Neuronal stem cell (in vitro differentiated cells): ENCODE data around the gene DDO.

Experiments
- DNase-seq: peaks from one replicate; pipeline ENCODE4 v3.0.0-alpha.2; 2013; ENCODE audit warnings: low spot score
- H2AFZ ChIP-seq: one replicate; pipeline ENCODE4 v1.6.1; 2013; ENCODE audit warnings: mild to moderate bottlenecking, low read length, inconsistent platforms
- H2AK5ac ChIP-seq: 2 replicates; pipeline ENCODE4 v1.6.1; 2013; ENCODE audit warnings: low read depth, mild to moderate bottlenecking, inconsistent platforms, low read length, moderate library complexity, mixed read lengths
- H2BK120ac ChIP-seq: 2 replicates; pipeline ENCODE4 v1.6.1; 2013; ENCODE audit warnings: low read depth, mild to moderate bottlenecking, inconsistent platforms, low read length, moderate library complexity, mixed read lengths
- H2BK12ac ChIP-seq: one replicate; pipeline ENCODE4 v1.6.1; 2013; ENCODE audit warnings: low read length, inconsistent platforms
- H2BK15ac ChIP-seq: 2 replicates; pipeline ENCODE4 v1.6.1; 2013; ENCODE audit warnings: mild to moderate bottlenecking, low read length, inconsistent platforms, mixed read lengths
- H2BK5ac ChIP-seq: one replicate; pipeline ENCODE4 v1.6.1; 2013; ENCODE audit warnings: inconsistent platforms, mild to moderate bottlenecking, low read length, moderate library complexity
- H3K14ac ChIP-seq: one replicate; pipeline ENCODE4 v1.6.1; 2013; ENCODE audit warnings: low read length, inconsistent platforms
- H3K18ac ChIP-seq: 2 replicates; pipeline ENCODE4 v1.6.1; 2013; ENCODE audit warnings: low read length, inconsistent platforms
- H3K23ac ChIP-seq: 2 replicates; pipeline ENCODE4 v1.6.1; 2013; ENCODE audit warnings: low read depth, mild to moderate bottlenecking, mixed read lengths, low read length, inconsistent platforms; ENCODE audit not compliant: poor library complexity
- H3K27ac ChIP-seq: replicated peaks from 3 replicates; pipeline ENCODE4 v1.5.1; 2013; ENCODE audit warnings: low read length, inconsistent platforms
- H3K27me3 ChIP-seq, 3 experiments: 2 replicates each; pipeline ENCODE4 v1.6.1; 2013; ENCODE audit warnings: low read length in 3 of 3, mild to moderate bottlenecking in 2 of 3, inconsistent platforms in 1 of 3, low read depth in 1 of 3, mixed read lengths in 1 of 3, moderate library complexity in 1 of 3; ENCODE audit not compliant: control insufficient read depth in 3 of 3, insufficient read depth in 3 of 3
- H3K36me3 ChIP-seq, 2 donors: replicated peaks in 1 of 2; 2 replicates each; pipeline ENCODE4 v1.6.1; 2013; ENCODE audit warnings: low read length in 2 of 2; ENCODE audit not compliant: control insufficient read depth in 2 of 2, insufficient read depth in 2 of 2
- H3K4ac ChIP-seq: 2 replicates; pipeline ENCODE4 v1.6.1; 2013; ENCODE audit warnings: inconsistent platforms, mild to moderate bottlenecking, low read length, moderate library complexity
- H3K4me1 ChIP-seq, 2 donors: 1 replicate in 1 of 2; 2 replicates in 1 of 2; pipeline ENCODE4 v1.6.1; 2013; ENCODE audit warnings: low read length in 2 of 2, low read depth in 1 of 2; ENCODE audit not compliant: control insufficient read depth in 2 of 2, insufficient read depth in 1 of 2
- H3K4me2 ChIP-seq: one replicate; pipeline ENCODE4 v1.6.1; 2013; ENCODE audit warnings: mild to moderate bottlenecking, low read length, inconsistent platforms; ENCODE audit not compliant: insufficient read depth, poor library complexity, severe bottlenecking
- H3K4me3 ChIP-seq, 2 donors: 2 replicates each; pipeline ENCODE4 v1.5.1; 2013; ENCODE audit warnings: low read length in 2 of 2, mild to moderate bottlenecking in 2 of 2, inconsistent platforms in 1 of 2, moderate library complexity in 1 of 2
- H3K79me1 ChIP-seq: one replicate; pipeline ENCODE4 v1.6.1; 2013; ENCODE audit warnings: low read depth, mild to moderate bottlenecking, inconsistent platforms, low read length, moderate library complexity
- H3K9ac ChIP-seq: one replicate; pipeline ENCODE4 v1.6.1; 2013; ENCODE audit warnings: mild to moderate bottlenecking, low read depth, low read length, inconsistent platforms; ENCODE audit not compliant: poor library complexity
- H3K9me3 ChIP-seq, 2 donors: replicated peaks in 1 of 2; 2 replicates each; pipeline versions ENCODE3 to v1.6.1; 2013; ENCODE audit warnings: low read length in 2 of 2, mild to moderate bottlenecking in 2 of 2, inconsistent platforms in 1 of 2, low read depth in 1 of 2, mixed read lengths in 1 of 2, moderate library complexity in 1 of 2; ENCODE audit not compliant: control insufficient read depth in 2 of 2, insufficient read depth in 1 of 2
- H4K8ac ChIP-seq: one replicate; pipeline ENCODE4 v1.6.1; 2013; ENCODE audit warnings: low read depth, mild to moderate bottlenecking, inconsistent platforms, low read length, moderate library complexity
- H4K91ac ChIP-seq: one replicate; pipeline ENCODE4 v1.6.1; 2013; ENCODE audit warnings: low read length, low read depth, mild to moderate bottlenecking, inconsistent platforms; ENCODE audit not compliant: poor library complexity
- WGBS, 2 donors: extraction: QIAGEN DNeasy Blood & Tissue Kit; methylation state at CpG; one replicate each; pipeline ENCODE4 v1.1.7; 2013; ENCODE audit warnings: missing lambda C conversion rate in 2 of 2, mixed read lengths in 1 of 2; ENCODE audit not compliant: insufficient read length in 2 of 2, insufficient replicate concordance in 1 of 2; ENCODE audit errors: extremely low coverage in 2 of 2; 5-methylcytosine and 5-hydroxymethylcytosine counted together

DDO gene

GRCh38 chr6:110345025-110345424 is 70.3 kb downstream of the DDO start:
- H2AFZ ChIP-seq: no peak overlapping the region
- no peaks in the 10 kb centered on the region for H3K27me3 ChIP-seq
- no peak overlapping the region for H3K4me3 ChIP-seq
- H3K14ac ChIP-seq: no peak overlapping the region
- no peak overlapping the region for H2AK5ac ChIP-seq
- H2BK120ac ChIP-seq: no peak overlapping the region
- no peak overlapping the region for H3K4ac ChIP-seq
- no CpG with 5 or more reads among the region's 4 CpGs for WGBS, 2 donors
- no peaks in the 10 kb centered on the region for H3K36me3 ChIP-seq
- peaks cover 1% of the 10 kb centered on the region for H3K79me1 ChIP-seq
- H4K91ac ChIP-seq: no peak overlapping the region
- no peak overlapping the region for H2BK5ac ChIP-seq
- H2BK12ac ChIP-seq: no peak overlapping the region
- H3K4me2 ChIP-seq: no peak overlapping the region
- H3K23ac ChIP-seq: no peak overlapping the region
- no peak overlapping the region for H3K27ac ChIP-seq
- H2BK15ac ChIP-seq: no peak overlapping the region
- H3K4me1 ChIP-seq: peaks cover 7 to 11% of the 10 kb centered on the region in 2 donors
- no peak overlapping the region for H4K8ac ChIP-seq
- no peak for DNase-seq
- H3K9ac ChIP-seq: no peak overlapping the region
- H3K18ac ChIP-seq: no peak overlapping the region
- no peaks in the 10 kb centered on the region for H3K9me3 ChIP-seq

DNA sequence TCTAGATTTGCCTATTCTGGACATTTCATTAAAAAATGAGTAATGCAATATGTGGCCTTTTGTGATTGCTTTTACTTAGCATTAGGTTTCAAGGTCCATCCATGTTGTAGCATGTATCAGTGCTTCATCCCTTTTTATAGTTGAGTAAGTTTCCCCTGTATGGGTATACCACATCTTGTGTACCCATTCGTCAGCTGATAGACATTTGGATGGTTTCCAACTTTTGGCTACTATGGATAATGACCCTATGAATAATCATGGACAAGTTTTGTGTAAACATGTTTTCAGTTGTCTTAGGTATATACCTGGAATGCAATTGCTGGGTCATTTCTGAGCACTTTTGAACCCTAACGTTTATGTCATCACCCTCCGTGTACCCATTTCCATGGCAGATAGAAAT is 72.6 kb downstream of the DDO start:
- Histone ChIP-seq H2BK5ac (no peak overlapping the region), H3K36me3 (no peaks in the 10 kb centered on the region), H4K8ac (no peak overlapping the region), H3K4me2 (no peak overlapping the region), H3K4me3 (no peak overlapping the region), H3K4me1 (peaks cover 4 to 6% of the 10 kb centered on the region in 2 donors), H3K79me1 (no peaks in the 10 kb centered on the region), H3K27ac (no peak overlapping the region), H2BK12ac (no peak overlapping the region), H3K14ac (no peak overlapping the region), H3K9me3 (no peaks in the 10 kb centered on the region), H2BK120ac (no peak overlapping the region), H3K4ac (no peak overlapping the region), H3K9ac (no peak overlapping the region), H2BK15ac (no peak overlapping the region), H3K23ac (no peak overlapping the region), H4K91ac (no peak overlapping the region), H2AFZ (no peak overlapping the region), H3K27me3 (no peaks in the 10 kb centered on the region), H3K18ac (no peak overlapping the region), H2AK5ac (no peak overlapping the region)
- no CpG with 5 or more reads among the region's 3 CpGs for WGBS, 2 donors
- no peak for DNase-seq
